Body of pancreas (tissue), 4 donors: ENCODE data around the gene MSH4. TPM values are rescaled to one million over a fixed set of nuclear protein-coding genes. Genes with fewer than 3 reads are reported as not detected.
"Not testable (repeated sequence)": the region's sequence is repeated elsewhere in the genome, so short reads cannot be mapped to it uniquely, and the experiment has no call there.

Experiments
- ATAC-seq: fragments of 150-250 bp; one replicate; pipeline ENCODE4 v1.9.1; 2016
- DNase-seq, 4 donors: peaks; one replicate each; pipeline ENCODE4 v3.0.0-alpha.2; 2019
- H3K27ac ChIP-seq, 4 donors: fragments of 200-600 bp; sonication (generic); 1 replicate in 3 of 4; 2 replicates in 1 of 4; pipeline versions ENCODE4 v1.5.1 to v1.6.1; 2016 to 2019; ENCODE audit warnings: mild to moderate bottlenecking in 1 of 4, mixed read lengths in 1 of 4, moderate library complexity in 1 of 4
- H3K27me3 ChIP-seq, 2 donors: fragments of 200-600 bp; sonication (generic); one replicate each; pipeline ENCODE4 v1.6.0; 2016; ENCODE audit warnings: mild to moderate bottlenecking in 1 of 2
- H3K36me3 ChIP-seq, 2 donors: fragments of 200-600 bp; sonication (generic); replicated peaks in 1 of 2; 2 replicates each; pipeline ENCODE4 v1.5.1; 2016; ENCODE audit warnings: low read depth in 2 of 2; ENCODE audit not compliant: insufficient read depth in 1 of 2
- H3K4me1 ChIP-seq: fragments of 200-600 bp; sonication (generic); one replicate; pipeline ENCODE4 v1.6.0; 2016
- H3K4me3 ChIP-seq, 2 donors: fragments of 200-600 bp; sonication (generic); 1 replicate in 1 of 2; 2 replicates in 1 of 2; pipeline ENCODE4 v1.5.1; 2016 to 2019
- H3K9me3 ChIP-seq, 3 donors: fragments of 200-600 bp; sonication (generic); 1 replicate in 2 of 3; 2 replicates in 1 of 3; pipeline ENCODE4 v1.5.1; 2016
- POLR2A ChIP-seq, 3 donors: fragments of 450-650 bp; IDR thresholded peaks; one replicate each; pipeline ENCODE4 v1.6.1; 2016; ENCODE audit warnings: antibody characterized with exemption in 3 of 3, mild to moderate bottlenecking in 2 of 3
- WGBS, 2 donors: methylation state at CpG; one replicate each; pipeline ENCODE4 v1.1.5; 2017; 5-methylcytosine and 5-hydroxymethylcytosine counted together
- intact Hi-C: fragments of 100-400 bp; cut with DNase I; formaldehyde crosslinking; loops from one replicate; pipeline ENCODE4 v1.15.1; 2023
- total RNA-seq, 2 donors: library from RNA; depleted of rRNA; stranded (reverse); fragments of >200 nt; gene quantifications; one replicate each; pipeline ENCODE4 v1.1.0, GENCODE V29; 2016
- TF ChIP-seq, protein P1 (sequence below), 7 experiments: fragments of 450-650 bp in 4 of 7; fragments of 200-600 bp in 3 of 7; sonication (generic) in 3 of 7; IDR thresholded peaks; one replicate each; pipeline ENCODE4 v1.5.1; 2016 to 2019; ENCODE audit warnings: antibody characterized with exemption in 7 of 7

MSH4 gene
- total RNA-seq, 2 donors from 2014 or later = not detected

DNA sequence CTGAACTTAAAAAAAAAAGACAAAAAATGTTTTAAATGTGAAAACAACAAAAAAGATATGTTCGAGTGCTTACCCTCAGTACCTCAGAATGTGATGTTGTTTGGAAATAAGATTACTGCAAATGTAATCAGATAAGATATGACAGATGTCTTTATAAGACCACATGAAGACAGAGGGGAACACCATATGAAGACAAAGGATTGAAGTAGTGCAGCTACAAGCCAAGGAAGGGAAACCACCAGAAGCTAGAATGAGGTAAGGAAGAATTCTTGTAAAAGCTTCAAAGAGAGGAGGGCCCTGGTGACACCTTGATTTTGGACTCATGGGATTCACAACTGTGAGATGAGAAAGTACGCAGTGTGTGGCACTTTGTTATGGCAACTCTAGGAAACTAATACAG lies 120.2 kb downstream of the MSH4 start:
- H3K9me3 ChIP-seq = no peaks in the 10 kb centered on the region
- no peak overlapping the region for H3K4me3 ChIP-seq
- WGBS, 2 donors = 58 to 68% methylated on average over 2 of the region's 2 CpGs
- no peak for TF ChIP-seq POLR2A (IDR thresholded peaks at IDR 0.05)
- TF ChIP-seq, protein P1, sequence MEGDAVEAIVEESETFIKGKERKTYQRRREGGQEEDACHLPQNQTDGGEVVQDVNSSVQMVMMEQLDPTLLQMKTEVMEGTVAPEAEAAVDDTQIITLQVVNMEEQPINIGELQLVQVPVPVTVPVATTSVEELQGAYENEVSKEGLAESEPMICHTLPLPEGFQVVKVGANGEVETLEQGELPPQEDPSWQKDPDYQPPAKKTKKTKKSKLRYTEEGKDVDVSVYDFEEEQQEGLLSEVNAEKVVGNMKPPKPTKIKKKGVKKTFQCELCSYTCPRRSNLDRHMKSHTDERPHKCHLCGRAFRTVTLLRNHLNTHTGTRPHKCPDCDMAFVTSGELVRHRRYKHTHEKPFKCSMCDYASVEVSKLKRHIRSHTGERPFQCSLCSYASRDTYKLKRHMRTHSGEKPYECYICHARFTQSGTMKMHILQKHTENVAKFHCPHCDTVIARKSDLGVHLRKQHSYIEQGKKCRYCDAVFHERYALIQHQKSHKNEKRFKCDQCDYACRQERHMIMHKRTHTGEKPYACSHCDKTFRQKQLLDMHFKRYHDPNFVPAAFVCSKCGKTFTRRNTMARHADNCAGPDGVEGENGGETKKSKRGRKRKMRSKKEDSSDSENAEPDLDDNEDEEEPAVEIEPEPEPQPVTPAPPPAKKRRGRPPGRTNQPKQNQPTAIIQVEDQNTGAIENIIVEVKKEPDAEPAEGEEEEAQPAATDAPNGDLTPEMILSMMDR (IDR thresholded peaks at IDR 0.05) = no peak
- ATAC-seq = no peak
- H3K36me3 ChIP-seq = no peaks in the 10 kb centered on the region
- no peak for DNase-seq
- intact Hi-C loops = no loop called here
- H3K27me3 ChIP-seq = no peaks in the 10 kb centered on the region
- no peaks in the 10 kb centered on the region for H3K4me1 ChIP-seq
- no peak overlapping the region for H3K27ac ChIP-seq

DNA sequence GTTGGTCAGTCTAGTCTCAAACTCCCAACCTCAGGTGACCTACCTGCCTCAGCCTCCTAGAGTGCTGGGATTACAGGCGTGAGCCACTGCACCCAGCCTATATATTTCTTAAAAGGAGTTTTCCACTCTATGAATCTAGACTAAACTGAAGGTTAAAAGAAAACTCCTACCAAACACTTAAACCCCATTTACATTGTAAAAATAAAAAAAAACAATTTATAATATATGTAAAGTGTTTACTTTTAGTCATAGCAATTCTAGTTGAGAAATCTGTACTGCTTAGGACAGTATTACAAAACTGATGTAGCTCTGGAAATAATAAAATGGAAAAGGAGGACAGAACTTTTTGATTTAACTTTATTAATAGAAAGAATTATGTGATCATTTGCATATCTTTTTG lies 126.0 kb downstream of the MSH4 start:
- DNase-seq (no peak), ATAC-seq (no peak)
- Histone ChIP-seq H3K9me3 (no peaks in the 10 kb centered on the region), H3K4me3 (no peak overlapping the region), H3K27ac (no peak overlapping the region), H3K4me1 (no peaks in the 10 kb centered on the region), H3K27me3 (no peaks in the 10 kb centered on the region), H3K36me3 (no peaks in the 10 kb centered on the region)
- intact Hi-C loops = no loop called here
- TF ChIP-seq, protein P1 (IDR thresholded peaks at IDR 0.05) = no peak
- no peak for TF ChIP-seq POLR2A (IDR thresholded peaks at IDR 0.05)
- WGBS, 2 donors = 50 to 82% methylated on average over 1 of the region's 1 CpG

DNA sequence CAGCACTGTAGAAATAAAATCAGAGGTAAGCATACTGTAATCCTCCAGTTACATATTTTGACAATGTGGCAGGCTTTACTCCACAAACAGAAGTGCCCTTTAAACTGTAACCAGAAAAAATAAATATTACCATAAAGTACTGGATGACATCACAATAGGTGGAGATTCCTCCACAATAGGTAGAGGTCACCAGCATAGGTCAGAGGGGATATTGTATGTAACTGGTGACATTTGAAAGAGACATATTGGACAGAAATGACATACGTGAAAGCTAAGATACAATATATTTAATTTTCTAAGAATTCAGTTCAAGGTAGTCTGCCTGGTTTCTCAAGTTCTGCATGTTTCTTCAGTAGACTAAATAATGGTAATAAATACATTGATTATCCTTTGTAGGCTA lies 135.6 kb downstream of the MSH4 start, which contains the start of gene ASB17:
ASB17 (minus strand) TSS at position 101 of the 400 bp plus-strand sequence. CDS start 113 bp downstream, outside the sequence.
- intact Hi-C loops = no loop called here
- H3K9me3 ChIP-seq = no peaks in the 10 kb centered on the region

DNA sequence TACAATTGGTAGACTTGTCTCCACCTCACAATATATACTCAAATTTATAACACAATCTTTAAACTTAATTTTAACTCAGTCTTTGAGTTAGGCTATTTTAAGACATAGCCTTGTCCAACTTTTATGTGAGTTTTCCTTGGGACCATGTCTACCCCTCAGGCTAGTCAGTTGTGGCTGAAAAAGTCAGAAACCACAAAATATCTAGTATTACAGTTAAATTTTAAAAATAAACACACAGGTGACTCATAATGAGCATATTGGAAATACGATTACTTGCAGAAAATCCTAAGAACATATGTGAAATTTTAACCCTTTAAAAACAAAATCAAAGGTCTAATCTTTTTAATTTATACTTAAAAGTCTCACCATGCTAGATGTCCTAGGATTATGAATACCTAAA lies 140.4 kb downstream of the MSH4 start:
- no peaks in the 10 kb centered on the region for H3K27me3 ChIP-seq
- ATAC-seq (no peak), DNase-seq (no peak)
- no peaks in the 10 kb centered on the region for H3K36me3 ChIP-seq
- H3K4me3 ChIP-seq = no peak overlapping the region
- TF ChIP-seq POLR2A (IDR thresholded peaks at IDR 0.05) = no peak
- TF ChIP-seq, protein P1 (IDR thresholded peaks at IDR 0.05) = no peak
- intact Hi-C loops = no loop called here
- no peaks in the 10 kb centered on the region for H3K4me1 ChIP-seq
- 6 to 10% methylated on average over 1 of the region's 1 CpG for WGBS, 2 donors
- no peak overlapping the region for H3K27ac ChIP-seq
- no peaks in the 10 kb centered on the region for H3K9me3 ChIP-seq

More for the DNA sequence above, 135.6 kb downstream of the MSH4 start, which contains the start of gene ASB17:
- Histone ChIP-seq H3K36me3 (no peaks in the 10 kb centered on the region), H3K4me3 (no peak within 1 kb of the TSS), H3K27me3 (no peaks in the 10 kb centered on the region), H3K4me1 (no peaks in the 10 kb centered on the region), H3K27ac (no peak within 1 kb of the TSS)
- WGBS, 2 donors = 64 to 70% methylated on average over 1 of the region's 1 CpG
- TF ChIP-seq, protein P1 (IDR thresholded peaks at IDR 0.05) = no peak
- TF ChIP-seq POLR2A (IDR thresholded peaks at IDR 0.05) = no peak
- no peak for DNase-seq
- ATAC-seq = no peak

DNA sequence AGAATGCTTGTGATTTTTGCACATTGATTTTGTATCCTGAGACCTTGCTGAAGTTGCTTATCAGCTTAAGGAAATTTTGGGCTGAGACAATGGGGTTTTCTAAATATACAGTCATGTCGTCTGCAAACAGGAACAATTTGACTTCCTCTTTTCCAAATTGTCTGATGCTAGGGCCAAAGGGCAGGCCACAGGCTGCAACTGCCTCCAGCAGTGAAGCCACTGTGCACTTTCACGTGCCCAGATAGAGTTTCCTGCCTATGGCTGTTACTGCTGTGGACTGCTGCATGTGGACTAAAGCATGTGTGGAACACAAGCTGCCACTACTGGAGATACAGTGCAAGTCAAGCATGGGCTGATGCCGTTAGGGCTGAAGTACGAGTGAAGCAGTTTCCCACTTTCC lies 146.4 kb downstream of the MSH4 start:
- H3K27ac ChIP-seq, H3K36me3 ChIP-seq, H3K4me1 ChIP-seq, H3K9me3 ChIP-seq, intact Hi-C loops, DNase-seq, ATAC-seq, H3K4me3 ChIP-seq, H3K27me3 ChIP-seq: not testable (repeated sequence)
- WGBS, 2 donors = 51 to 66% methylated on average over 4 of the region's 4 CpGs
